GM12878 (cell line): ENCODE measurements around the gene HEATR9. TPM values are rescaled to one million over a fixed set of nuclear protein-coding genes. Genes with fewer than 3 reads are reported as not detected.

Source experiments
- ATAC-seq: fragments of 200-7000 bp; cut with Tn5 transposase; 3 replicates; pipeline ENCODE4 v1.9.1; 2020; ENCODE audit warnings: mild to moderate bottlenecking, moderate library complexity
- BruUV-seq: library from RNA; stranded (reverse); fragments of 400-500 nt; replicated peaks from 2 replicates; lab custom pipeline; 2021; lab: Mats Ljungman, UMichigan
- CTCF ChIA-PET: fragments of 300-600 bp; sonication (Branson Sonifier 250); formaldehyde crosslinking; extraction: SDS; loops from one replicate; lab custom pipeline; 2021; ENCODE audit warnings: inconsistent platforms; lab: Yijun Ruan, JAX
- POLR2A ChIA-PET: fragments of 350-600 bp; formaldehyde crosslinking; extraction: SDS; loops from one replicate; lab custom pipeline; 2021; ENCODE audit warnings: inconsistent platforms; lab: Charles Lee
- RAD21 ChIA-PET: fragments of 300-600 bp; sonication (Branson Sonifier 250); formaldehyde crosslinking; loops from one replicate; lab custom pipeline; 2023; ENCODE audit warnings: antibody characterized with exemption; ENCODE audit not compliant: unreplicated experiment; lab: Charles Lee
- SMC1A ChIA-PET: fragments of 300-600 bp; sonication (Branson Sonifier 250); formaldehyde crosslinking; loops from one replicate; lab custom pipeline; 2023; ENCODE audit not compliant: unreplicated experiment, uncharacterized antibody; lab: Charles Lee
- DNase-seq: peaks from one replicate; pipeline ENCODE4 v3.0.0-alpha.2; 2011; ENCODE audit warnings: low read depth, low spot score
- FAIRE-seq: peaks from 3 replicates; lab custom pipeline; 2011; peaks lifted over from hg19 to GRCh38; lab: Jason Lieb, UNC
- H2AFZ ChIP-seq: 2 replicates; pipeline ENCODE4 v1.6.0; 2011; ENCODE audit warnings: low read depth, low read length, control low read depth; ENCODE audit not compliant: control insufficient read depth
- H3K27ac ChIP-seq: 2 replicates; pipeline ENCODE4 v1.5.1; 2011; ENCODE audit warnings: control low read depth; ENCODE audit not compliant: control insufficient read depth, insufficient read depth
- H3K27me3 ChIP-seq, 2 experiments: replicated peaks in 1 of 2; 2 replicates each; pipeline versions ENCODE4 v1.6.0 to v1.6.1; 2011; ENCODE audit warnings: low read length in 1 of 2; ENCODE audit not compliant: control insufficient read depth in 2 of 2, insufficient read depth in 2 of 2
- H3K36me3 ChIP-seq, 2 experiments: 2 replicates each; pipeline ENCODE4 v1.5.1; 2011; ENCODE audit warnings: low read length in 1 of 2; ENCODE audit not compliant: control insufficient read depth in 2 of 2, insufficient read depth in 2 of 2
- H3K4me1 ChIP-seq: 2 replicates; pipeline ENCODE4 v1.6.1; 2011; ENCODE audit warnings: mild to moderate bottlenecking, low read length, moderate library complexity, mixed read lengths; ENCODE audit not compliant: control insufficient read depth, insufficient read depth
- H3K4me2 ChIP-seq: 2 replicates; pipeline ENCODE4 v1.6.0; 2011; ENCODE audit warnings: control low read depth; ENCODE audit not compliant: control insufficient read depth, insufficient read depth
- H3K4me3 ChIP-seq: fragments of 200-600 bp; sonication (generic); 2 replicates; pipeline ENCODE4 v1.5.1; 2016
- H3K79me2 ChIP-seq: 2 replicates; pipeline ENCODE4 v1.6.0; 2011; ENCODE audit warnings: low read length; ENCODE audit not compliant: control insufficient read depth, insufficient read depth
- H3K9ac ChIP-seq: 2 replicates; pipeline ENCODE4 v1.8.0; 2011; ENCODE audit warnings: low read length, control low read depth, mixed read lengths; ENCODE audit not compliant: control insufficient read depth, insufficient read depth
- H3K9me3 ChIP-seq: replicated peaks from 3 replicates; pipeline ENCODE4 v1.5.1; 2011; ENCODE audit warnings: mild to moderate bottlenecking, low read length; ENCODE audit not compliant: control insufficient read depth, insufficient read depth
- H4K20me1 ChIP-seq: 2 replicates; pipeline ENCODE4 v1.6.0; 2011; ENCODE audit not compliant: control insufficient read depth, insufficient read depth
- MYC ChIP-seq: IDR thresholded peaks from 2 replicates; pipeline ENCODE4 v1.6.1; 2011; ENCODE audit warnings: mild to moderate bottlenecking, low read length, moderate library complexity, inconsistent platforms; ENCODE audit not compliant: insufficient read depth, insufficient replicate concordance, insufficient read length, severe bottlenecking
- NFXL1 ChIP-seq: fragments of 450-650 bp; IDR thresholded peaks from 2 replicates; pipeline ENCODE4 v1.6.1; 2017; ENCODE audit warnings: antibody characterized with exemption, mild to moderate bottlenecking, borderline replicate concordance
- NR2F1 ChIP-seq: fragments of 450-650 bp; conservative IDR thresholded peaks from 2 replicates; pipeline ENCODE4 v1.6.1; 2017; ENCODE audit warnings: mild to moderate bottlenecking
- POLR2AphosphoS2 ChIP-seq: IDR thresholded peaks from 2 replicates; pipeline ENCODE4 v1.6.1; 2011; ENCODE audit warnings: low read depth, mild to moderate bottlenecking, low read length, improper control_type of control experiment, moderate library complexity
- RFX5 ChIP-seq: IDR thresholded peaks from 2 replicates; pipeline ENCODE4 v1.6.1; 2011; ENCODE audit warnings: low read depth, low read length, improper control_type of control experiment
- SP1 ChIP-seq: IDR thresholded peaks from one replicate; pipeline ENCODE4 v1.6.1; 2011; ENCODE audit warnings: low read depth, low read length
- SREBF1 ChIP-seq: IDR thresholded peaks from 2 replicates; pipeline ENCODE4 v1.6.1; 2012; ENCODE audit warnings: mild to moderate bottlenecking, low read length
- ZNF592 ChIP-seq: fragments of 450-650 bp; IDR thresholded peaks from 2 replicates; pipeline ENCODE4 v1.6.1; 2017; ENCODE audit warnings: mild to moderate bottlenecking, moderate library complexity
- WGBS: methylation state at CpG from one replicate; pipeline ENCODE4 v1.1.6; 2016; ENCODE audit warnings: low lambda C conversion rate; ENCODE audit not compliant: insufficient replicate concordance, insufficient coverage; ENCODE audit errors: missing lambda C conversion rate; 5-methylcytosine and 5-hydroxymethylcytosine counted together
- in situ Hi-C: fragments of 300-500 bp; cut with MboI; formaldehyde crosslinking; loops from 9 replicates; pipeline ENCODE4 v1.14.3; 2018; ENCODE audit warnings: mixed read lengths
- intact Hi-C: fragments of 100-400 bp; cut with micrococcal nuclease; formaldehyde crosslinking; loops from one replicate; pipeline ENCODE4 v1.14.2; 2022; ENCODE audit not compliant: unreplicated experiment
- polyA plus RNA-seq, 11 experiments: library from polyadenylated mRNA; depleted of rRNA in 4 of 11; unstranded in 6 of 11; stranded (reverse) in 5 of 11; fragments of >200 nt; fragmentation: Nextera tagmentation in 4 of 11; fragmentation: Illumina TruSeq in 1 of 11; extraction: Ambion mirVana in 4 of 11; extraction: Trizol in 1 of 11; gene quantifications; 1 replicate in 1 of 11; 2 replicates in 10 of 11; pipeline versions ENCODE4 v1.2.1 to v1.2.3, GENCODE V29; 2011 to 2016; ENCODE audit warnings: inconsistent platforms in 2 of 11, missing spikeins in 2 of 11, low read depth in 1 of 11
- small RNA-seq: library from RNA; depleted of rRNA; stranded (forward); fragments of <200 nt; gene quantifications from one replicate; pipeline ENCODE3, GENCODE V24; 2014
- total RNA-seq, 4 experiments: library from RNA; depleted of rRNA in 3 of 4; stranded (reverse); fragments of >200 nt in 3 of 4; fragmentation: Illumina TruSeq in 1 of 4; extraction: Trizol in 1 of 4; gene quantifications; 2 replicates each; pipeline versions ENCODE4 v1.2.1 to v1.2.3, GENCODE V29; 2013 to 2021

HEATR9 gene
- total and polyA plus RNA-seq, 10 of the 15 experiments (the other 5 are each of a cell fraction or from before 2014, with no cell fraction given): 0.04 to 0.43 (median 0.13) TPM; not detected in 2

GRCh38 chr17:35807371-35808144 is 61.1 kb downstream of the HEATR9 start:
- WGBS: 84% methylated on average over 7 of the region's 7 CpGs
- peaks cover 4% of the 10 kb centered on the region for H3K4me1 ChIP-seq
- no peaks in the 10 kb centered on the region for H3K27me3 ChIP-seq
- ChIA-PET CTCF (interaction anchor here (1.2 to 11.6 kb wide), 10 partner anchors 11 to 271 kb away, joined by 4 to 220 read pairs (median 6); partner anchors contain the start of genes C17orf50 and SLFN12L), SMC1A (interaction anchor here (1.4 to 3.5 kb wide), 2 partner anchors 12 to 44 kb away, joined by 5 to 33 read pairs; no protein-coding TSS in a partner anchor), RAD21 (interaction anchor here (1.5 to 3.2 kb wide), 4 partner anchors 37 to 60 kb away, joined by 3 to 50 read pairs (median 6); no protein-coding TSS in a partner anchor), POLR2A (interaction anchor here (0.5 to 3.2 kb wide), 5 partner anchors 20 to 737 kb away, joined by 3 to 24 read pairs (median 4); partner anchors contain the start of gene GGNBP2)
- in situ Hi-C loops (loop anchor here (5.0 kb wide), 1 partner anchor 40 kb away; no protein-coding TSS in a partner anchor), intact Hi-C loops (loop anchor here (2.0 kb wide), 1 partner anchor 41 kb away; no protein-coding TSS in a partner anchor)
- no peak overlapping the region for H3K4me2 ChIP-seq
- ATAC-seq (no peak), FAIRE-seq (no peak), DNase-seq (no peak)
- H4K20me1 ChIP-seq: peaks cover 2% of the 10 kb centered on the region; the same call in 1 of the 2 replicates
- peaks cover 34% of the 10 kb centered on the region for H3K79me2 ChIP-seq
- H3K4me3 ChIP-seq: no peak overlapping the region
- H3K36me3 ChIP-seq: 0 out of 4 replicates have a peak, but pooled peaks cover 0 to 2% of the 10 kb centered on the region in 2 experiments
- no peak overlapping the region for H2AFZ ChIP-seq
- no peak overlapping the region for H3K9ac ChIP-seq
- no TSS peak for BruUV-seq
- no peak for TF ChIP-seq NFXL1
- TF ChIP-seq SREBF1: no peak
- no peak for TF ChIP-seq MYC
- no peak for TF ChIP-seq SP1
- TF ChIP-seq NR2F1: no peak
- no peak for TF ChIP-seq ZNF592
- no peak for TF ChIP-seq RFX5
- no peak for TF ChIP-seq POLR2AphosphoS2
- no peaks in the 10 kb centered on the region for H3K9me3 ChIP-seq
- H3K27ac ChIP-seq: no peak overlapping the region

Small RNA genes within 50 kb of the gene (small RNA-seq; reads per million reads assigned to genes)
- 266 reads per million, percentile 99 among the genes with 10 or more reads in this experiment for gene RF00100

Other genes starting within 250 kb of the HEATR9 start
Only the 7 nearest of the 15 such genes appear.
- gene C17orf50, start 108.0 kb downstream of the HEATR9 start, total RNA-seq (2014; rRNA removed): not detected in 2 replicates
- not detected in 2 replicates for gene C17orf50, start 108.0 kb downstream of the HEATR9 start, total RNA-seq (2014; rRNA removed; fragmentation: Illumina TruSeq; extraction: Trizol)
- not detected in 2 replicates for gene C17orf50, start 108.0 kb downstream of the HEATR9 start, total RNA-seq (2021)
- gene C17orf50, start 108.0 kb downstream of the HEATR9 start, polyA plus RNA-seq (2011; rRNA removed): not detected in 2 replicates
- not detected in 2 replicates for gene C17orf50, start 108.0 kb downstream of the HEATR9 start, polyA plus RNA-seq (2014; fragmentation: Illumina TruSeq; extraction: Trizol)
- gene C17orf50, start 108.0 kb downstream of the HEATR9 start, polyA plus RNA-seq (2014; fragmentation: Nextera tagmentation; extraction: Ambion mirVana): not detected
- gene C17orf50, start 108.0 kb downstream of the HEATR9 start, polyA plus RNA-seq (2014; rRNA removed): not detected in 2 replicates
- gene C17orf50, start 108.0 kb downstream of the HEATR9 start, polyA plus RNA-seq (2016; fragmentation: Nextera tagmentation; extraction: Ambion mirVana): under 1 TPM in 1 of 2 experiments, not detected in 1; 0.16 TPM
- not detected in 2 replicates for gene MMP28, start 73.2 kb downstream of the HEATR9 start, total RNA-seq (2014; rRNA removed)
- not detected in 2 replicates for gene MMP28, start 73.2 kb downstream of the HEATR9 start, total RNA-seq (2014; rRNA removed; fragmentation: Illumina TruSeq; extraction: Trizol)
- not detected in 2 replicates for gene MMP28, start 73.2 kb downstream of the HEATR9 start, total RNA-seq (2021)
- gene MMP28, start 73.2 kb downstream of the HEATR9 start, polyA plus RNA-seq (2011; rRNA removed): not detected in 2 replicates
- gene MMP28, start 73.2 kb downstream of the HEATR9 start, polyA plus RNA-seq (2014; fragmentation: Illumina TruSeq; extraction: Trizol): not detected in 2 replicates
- not detected for gene MMP28, start 73.2 kb downstream of the HEATR9 start, polyA plus RNA-seq (2014; fragmentation: Nextera tagmentation; extraction: Ambion mirVana)
- gene MMP28, start 73.2 kb downstream of the HEATR9 start, polyA plus RNA-seq (2014; rRNA removed): not detected in 2 replicates
- not detected for gene MMP28, start 73.2 kb downstream of the HEATR9 start, polyA plus RNA-seq (2016; fragmentation: Nextera tagmentation; extraction: Ambion mirVana)
- gene TAF15, start 59.4 kb downstream of the HEATR9 start, total RNA-seq (2014; rRNA removed): 41.9 and 46.2 TPM in 2 replicates
- 38.9 and 49.9 TPM in 2 replicates for gene TAF15, start 59.4 kb downstream of the HEATR9 start, total RNA-seq (2014; rRNA removed; fragmentation: Illumina TruSeq; extraction: Trizol)
- 202 and 205 TPM in 2 replicates for gene TAF15, start 59.4 kb downstream of the HEATR9 start, total RNA-seq (2021)
- 49.4 and 75.4 TPM in 2 replicates for gene TAF15, start 59.4 kb downstream of the HEATR9 start, polyA plus RNA-seq (2011; rRNA removed)
- gene TAF15, start 59.4 kb downstream of the HEATR9 start, polyA plus RNA-seq (2014; fragmentation: Illumina TruSeq; extraction: Trizol): 259 and 331 TPM in 2 replicates
- 10 to 100 TPM in 1 of 2 experiments, 1 to 10 TPM in 1; 9.5 to 17.1 TPM for gene TAF15, start 59.4 kb downstream of the HEATR9 start, polyA plus RNA-seq (2014; fragmentation: Nextera tagmentation; extraction: Ambion mirVana)
- gene TAF15, start 59.4 kb downstream of the HEATR9 start, polyA plus RNA-seq (2014; rRNA removed): 131 and 137 TPM in 2 replicates
- gene TAF15, start 59.4 kb downstream of the HEATR9 start, polyA plus RNA-seq (2016; fragmentation: Nextera tagmentation; extraction: Ambion mirVana): 10 to 100 TPM; 24.2 to 25.5 TPM
- 82.0 and 96.3 TPM in 2 replicates for gene CCL5, start 11.5 kb upstream of the HEATR9 start, total RNA-seq (2014; rRNA removed)
- gene CCL5, start 11.5 kb upstream of the HEATR9 start, total RNA-seq (2014; rRNA removed; fragmentation: Illumina TruSeq; extraction: Trizol): 75.4 and 79.6 TPM in 2 replicates
- gene CCL5, start 11.5 kb upstream of the HEATR9 start, total RNA-seq (2021): 60.2 and 71.7 TPM in 2 replicates
- 166 and 175 TPM in 2 replicates for gene CCL5, start 11.5 kb upstream of the HEATR9 start, polyA plus RNA-seq (2011; rRNA removed)
- gene CCL5, start 11.5 kb upstream of the HEATR9 start, polyA plus RNA-seq (2014; fragmentation: Illumina TruSeq; extraction: Trizol): 95.6 and 112 TPM in 2 replicates
- 100 to 1,000 TPM; 139 to 186 TPM for gene CCL5, start 11.5 kb upstream of the HEATR9 start, polyA plus RNA-seq (2014; fragmentation: Nextera tagmentation; extraction: Ambion mirVana)
- 84.0 and 99.6 TPM in 2 replicates for gene CCL5, start 11.5 kb upstream of the HEATR9 start, polyA plus RNA-seq (2014; rRNA removed)
- 10 to 100 TPM; 45.7 to 56.1 TPM for gene CCL5, start 11.5 kb upstream of the HEATR9 start, polyA plus RNA-seq (2016; fragmentation: Nextera tagmentation; extraction: Ambion mirVana)
- gene RDM1, start 61.9 kb upstream of the HEATR9 start, total RNA-seq (2014; rRNA removed): 5.7 and 8.8 TPM in 2 replicates
- 5.9 and 8.1 TPM in 2 replicates for gene RDM1, start 61.9 kb upstream of the HEATR9 start, total RNA-seq (2014; rRNA removed; fragmentation: Illumina TruSeq; extraction: Trizol)
- gene RDM1, start 61.9 kb upstream of the HEATR9 start, total RNA-seq (2021): 9.7 and 12.1 TPM in 2 replicates
- 18.4 and 21.8 TPM in 2 replicates for gene RDM1, start 61.9 kb upstream of the HEATR9 start, polyA plus RNA-seq (2011; rRNA removed)
- 9.6 and 11.1 TPM in 2 replicates for gene RDM1, start 61.9 kb upstream of the HEATR9 start, polyA plus RNA-seq (2014; fragmentation: Illumina TruSeq; extraction: Trizol)
- gene RDM1, start 61.9 kb upstream of the HEATR9 start, polyA plus RNA-seq (2014; fragmentation: Nextera tagmentation; extraction: Ambion mirVana): 10 to 100 TPM; 12.0 to 15.9 TPM
- gene RDM1, start 61.9 kb upstream of the HEATR9 start, polyA plus RNA-seq (2014; rRNA removed): 6.2 and 8.2 TPM in 2 replicates
- gene RDM1, start 61.9 kb upstream of the HEATR9 start, polyA plus RNA-seq (2016; fragmentation: Nextera tagmentation; extraction: Ambion mirVana): 10 to 100 TPM; 11.7 to 16.0 TPM
- not detected in 2 replicates for gene LYZL6, start 74.8 kb upstream of the HEATR9 start, total RNA-seq (2014; rRNA removed)
- gene LYZL6, start 74.8 kb upstream of the HEATR9 start, total RNA-seq (2014; rRNA removed; fragmentation: Illumina TruSeq; extraction: Trizol): not detected in 2 replicates
- gene LYZL6, start 74.8 kb upstream of the HEATR9 start, total RNA-seq (2021): not detected in 2 replicates
- not detected in 2 replicates for gene LYZL6, start 74.8 kb upstream of the HEATR9 start, polyA plus RNA-seq (2011; rRNA removed)
- not detected in 2 replicates for gene LYZL6, start 74.8 kb upstream of the HEATR9 start, polyA plus RNA-seq (2014; fragmentation: Illumina TruSeq; extraction: Trizol)
- gene LYZL6, start 74.8 kb upstream of the HEATR9 start, polyA plus RNA-seq (2014; fragmentation: Nextera tagmentation; extraction: Ambion mirVana): not detected
- gene LYZL6, start 74.8 kb upstream of the HEATR9 start, polyA plus RNA-seq (2014; rRNA removed): not detected in 2 replicates
- not detected for gene LYZL6, start 74.8 kb upstream of the HEATR9 start, polyA plus RNA-seq (2016; fragmentation: Nextera tagmentation; extraction: Ambion mirVana)
- not detected in 2 replicates for gene CCL16, start 112.6 kb upstream of the HEATR9 start, total RNA-seq (2014; rRNA removed)
- not detected in 2 replicates for gene CCL16, start 112.6 kb upstream of the HEATR9 start, total RNA-seq (2014; rRNA removed; fragmentation: Illumina TruSeq; extraction: Trizol)
- not detected in 2 replicates for gene CCL16, start 112.6 kb upstream of the HEATR9 start, total RNA-seq (2021)
- not detected in 2 replicates for gene CCL16, start 112.6 kb upstream of the HEATR9 start, polyA plus RNA-seq (2011; rRNA removed)
- gene CCL16, start 112.6 kb upstream of the HEATR9 start, polyA plus RNA-seq (2014; fragmentation: Illumina TruSeq; extraction: Trizol): not detected in 2 replicates
- not detected for gene CCL16, start 112.6 kb upstream of the HEATR9 start, polyA plus RNA-seq (2014; fragmentation: Nextera tagmentation; extraction: Ambion mirVana)
- gene CCL16, start 112.6 kb upstream of the HEATR9 start, polyA plus RNA-seq (2014; rRNA removed): not detected in 2 replicates
- not detected for gene CCL16, start 112.6 kb upstream of the HEATR9 start, polyA plus RNA-seq (2016; fragmentation: Nextera tagmentation; extraction: Ambion mirVana)